ENCODE results near the gene FAM110D. TPM values are rescaled to one million over a fixed set of nuclear protein-coding genes. Genes with fewer than 3 reads are reported as not detected.

FAM110D gene
- total RNA-seq, 1 experiment from 2014 or later, result 0.46 TPM

DNA sequence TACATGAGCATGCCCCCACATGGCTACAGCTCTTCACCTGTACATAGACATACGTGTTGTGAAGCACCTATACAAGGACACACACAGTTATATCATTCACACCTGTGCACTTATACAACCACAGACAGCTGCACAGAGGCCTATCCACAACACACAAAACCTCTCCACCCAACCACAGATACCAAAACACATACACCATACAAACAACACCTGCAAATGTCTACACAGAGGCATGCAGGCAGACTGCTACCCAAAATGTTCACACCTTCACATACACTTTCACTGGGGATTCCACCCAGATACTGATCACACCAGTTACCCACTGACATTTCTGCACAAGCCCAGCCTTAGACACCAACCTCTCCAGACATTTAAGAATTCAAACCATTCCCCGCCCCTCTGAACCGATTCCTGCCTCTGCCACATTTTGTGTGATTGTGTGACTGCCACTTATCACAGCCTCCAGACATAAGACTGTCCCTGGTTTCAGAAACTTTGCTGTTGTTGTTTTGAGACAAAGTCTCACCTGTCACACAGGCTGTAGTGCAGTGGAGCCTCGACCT lies 7.9 kb downstream of the FAM110D start:
- no peak overlapping the region for H3K9ac ChIP-seq (ENCODE audit: extremely low read depth, insufficient read length, low read length)
- peaks cover 4% of the 10 kb centered on the region for H3K79me1 ChIP-seq (ENCODE audit: insufficient read depth, low read depth, low read length, poor library complexity, severe bottlenecking)
- H3K9me3 ChIP-seq (ENCODE audit: control insufficient read depth, low read depth, low read length), result no peaks in the 10 kb centered on the region
- H3K4ac ChIP-seq (ENCODE audit: low read depth, low read length), result no peak overlapping the region
- no peak overlapping the region for H4K8ac ChIP-seq (replicated peaks; ENCODE audit: insufficient read length, low read depth, low read length)
- Mint-ChIP-seq H3K4me1 (peaks cover 37 to 63% of the 10 kb centered on the region in 2 experiments), H3K36me3 (ENCODE audit: insufficient read depth in 1 of 3, low read depth in 3 of 3) (peaks cover 0 to 8% (median 7%) of the 10 kb centered on the region in 3 experiments; a peak in 3 of 7 replicates), H3K27me3 (ENCODE audit: low read depth) (peaks cover 60% of the 10 kb centered on the region), H3K4me3 (peak overlapping the region in 1 of 2 experiments; percentile 13; a peak in 1 of 5 replicates), H3K9me3 (peaks cover 0 to 4% of the 10 kb centered on the region in 2 experiments; a peak in 1 of 5 replicates), H3K27ac (no peak overlapping the region; a peak in 1 of 7 replicates)
- no peaks in the 10 kb centered on the region for H4K20me1 ChIP-seq (ENCODE audit: control insufficient read depth, insufficient read depth, insufficient read length)
- H3K27ac ChIP-seq (ENCODE audit: insufficient read length, low read depth, low read length), result no peak overlapping the region
- no peak overlapping the region for H4K5ac ChIP-seq (ENCODE audit: insufficient read length, low read depth, low read length)
- no CpG with 5 or more reads among the region's 4 CpGs for WGBS (ENCODE audit: extremely low coverage, insufficient read length, low lambda C conversion rate)
- no peak overlapping the region for H2AK5ac ChIP-seq (ENCODE audit: insufficient read length, low read length)
- H3K14ac ChIP-seq (ENCODE audit: insufficient read depth, low read length), result no peak overlapping the region
- H3K27me3 ChIP-seq (ENCODE audit: insufficient read depth, low read length), result peaks cover 16% of the 10 kb centered on the region; the same call in 1 of the 2 replicates
- no peak overlapping the region for H4K91ac ChIP-seq (ENCODE audit: insufficient read length, low read depth, low read length)
- H3K23me2 ChIP-seq (ENCODE audit: insufficient read length, low read depth, low read length, poor library complexity, severe bottlenecking), result peaks cover 19% of the 10 kb centered on the region
- no peak overlapping the region for H3K4me2 ChIP-seq (ENCODE audit: insufficient read depth, insufficient read length, low read length)
- no peak overlapping the region for H3K18ac ChIP-seq (ENCODE audit: insufficient read length, low read depth, low read length)
- H3K79me2 ChIP-seq (ENCODE audit: insufficient read depth, low read length), result peaks cover 4% of the 10 kb centered on the region; the same call in 1 of the 2 replicates
- no peak overlapping the region for H3K23ac ChIP-seq (ENCODE audit: insufficient read length, low read depth, low read length)
- no peak overlapping the region for H3K56ac ChIP-seq (ENCODE audit: insufficient read length, low read depth, low read length)
- peaks cover 6% of the 10 kb centered on the region; the same call in 1 of the 2 replicates for H3K4me1 ChIP-seq (ENCODE audit: insufficient read depth, low read length)
- H2BK20ac ChIP-seq (ENCODE audit: low read depth, low read length, poor library complexity, severe bottlenecking), result no peak overlapping the region
- no peak overlapping the region for H2BK12ac ChIP-seq (ENCODE audit: insufficient read length, low read depth, low read length)
- DNase-seq, result no peak
- no peak overlapping the region for H2AFZ ChIP-seq (ENCODE audit: low read length)
- no peak overlapping the region for H2BK5ac ChIP-seq (ENCODE audit: insufficient read length, low read length)
- TF ChIP-seq, protein P1, sequence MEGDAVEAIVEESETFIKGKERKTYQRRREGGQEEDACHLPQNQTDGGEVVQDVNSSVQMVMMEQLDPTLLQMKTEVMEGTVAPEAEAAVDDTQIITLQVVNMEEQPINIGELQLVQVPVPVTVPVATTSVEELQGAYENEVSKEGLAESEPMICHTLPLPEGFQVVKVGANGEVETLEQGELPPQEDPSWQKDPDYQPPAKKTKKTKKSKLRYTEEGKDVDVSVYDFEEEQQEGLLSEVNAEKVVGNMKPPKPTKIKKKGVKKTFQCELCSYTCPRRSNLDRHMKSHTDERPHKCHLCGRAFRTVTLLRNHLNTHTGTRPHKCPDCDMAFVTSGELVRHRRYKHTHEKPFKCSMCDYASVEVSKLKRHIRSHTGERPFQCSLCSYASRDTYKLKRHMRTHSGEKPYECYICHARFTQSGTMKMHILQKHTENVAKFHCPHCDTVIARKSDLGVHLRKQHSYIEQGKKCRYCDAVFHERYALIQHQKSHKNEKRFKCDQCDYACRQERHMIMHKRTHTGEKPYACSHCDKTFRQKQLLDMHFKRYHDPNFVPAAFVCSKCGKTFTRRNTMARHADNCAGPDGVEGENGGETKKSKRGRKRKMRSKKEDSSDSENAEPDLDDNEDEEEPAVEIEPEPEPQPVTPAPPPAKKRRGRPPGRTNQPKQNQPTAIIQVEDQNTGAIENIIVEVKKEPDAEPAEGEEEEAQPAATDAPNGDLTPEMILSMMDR (conservative IDR thresholded peaks at IDR 0.05), result no peak
- H2BK15ac ChIP-seq (ENCODE audit: low read depth, low read length), result no peak overlapping the region
- no peak overlapping the region for H2BK120ac ChIP-seq (ENCODE audit: low read depth, low read length, poor library complexity, severe bottlenecking)
- H3T11ph ChIP-seq (ENCODE audit: low read length), result no peak overlapping the region

Measured in H9 (cell line).